Activated CD4-positive, CD25-positive, alpha-beta regulatory T cell treated with anti-CD3 and anti-CD28 coated beads, Interleukin-2, amount 50 U/mL, for 72 hours (primary cell): ENCODE results near the gene ATG12.
"Not testable (repeated sequence)": the region's sequence is repeated elsewhere in the genome, so short reads cannot be mapped to it uniquely, and the experiment has no call there.

Experiments
- DNase-seq: peaks from one replicate; pipeline ENCODE4 v3.0.0; 2021

Gene ATG12

GRCh38 chr5:115841382-115842088, at the start of gene ATG12, which contains the start of gene AP3S1:
Gene ATG12 (minus strand): TSS chr5:115841565. CDS start chr5:115841552, 13 bp downstream.
Gene AP3S1 (plus strand): TSS chr5:115841935. CDS start chr5:115842038, 103 bp downstream.
- DNase-seq, result peak; percentile 92

GRCh38 chr5:115888027-115888426, 46.7 kb upstream of the ATG12 start:
- no peak for DNase-seq

GRCh38 chr5:115885208-115885607, 43.8 kb upstream of the ATG12 start:
- DNase-seq, result not testable (repeated sequence)

- no peak for DNase-seq
Measured at GRCh38 chr5:115884704-115885103, 43.3 kb upstream of the ATG12 start.

GRCh38 chr5:115882434-115882833, 41.1 kb upstream of the ATG12 start:
- DNase-seq, result not testable (repeated sequence)

GRCh38 chr5:115877342-115877741, 36.0 kb upstream of the ATG12 start:
- not testable (repeated sequence) for DNase-seq

- DNase-seq, result no peak
Measured at GRCh38 chr5:115875447-115875846, 34.1 kb upstream of the ATG12 start.

- no peak for DNase-seq
Measured at GRCh38 chr5:115873392-115873791, 32.0 kb upstream of the ATG12 start.

- no peak for DNase-seq
Measured at GRCh38 chr5:115872447-115872846, 31.1 kb upstream of the ATG12 start.

GRCh38 chr5:115869256-115869795, 28.0 kb upstream of the ATG12 start:
- DNase-seq, result no peak

- DNase-seq, result no peak
Measured at GRCh38 chr5:115859378-115859777, 18.0 kb upstream of the ATG12 start.

GRCh38 chr5:115858396-115858795, 17.0 kb upstream of the ATG12 start:
- no peak for DNase-seq

- DNase-seq, result no peak
Measured at GRCh38 chr5:115857626-115858349, 16.4 kb upstream of the ATG12 start.

- DNase-seq, result no peak
Measured at GRCh38 chr5:115857057-115857479, 15.7 kb upstream of the ATG12 start.

- no peak for DNase-seq
Measured at GRCh38 chr5:115855959-115856358, 14.6 kb upstream of the ATG12 start.

- DNase-seq, result no peak
Measured at GRCh38 chr5:115854139-115854538, 12.8 kb upstream of the ATG12 start.

- DNase-seq, result no peak
Measured at GRCh38 chr5:115850744-115851416, 9.5 kb upstream of the ATG12 start.

GRCh38 chr5:115849258-115849798, 8.0 kb upstream of the ATG12 start:
- no peak for DNase-seq

- DNase-seq, result no peak
Measured at GRCh38 chr5:115847290-115847689, 5.9 kb upstream of the ATG12 start.

- no peak for DNase-seq
Measured at GRCh38 chr5:115844321-115844817, 3.0 kb upstream of the ATG12 start.

GRCh38 chr5:115843444-115844130, 2.2 kb upstream of the ATG12 start:
- no peak for DNase-seq

- no peak for DNase-seq
Measured at GRCh38 chr5:115842952-115843351, 1.6 kb upstream of the ATG12 start.
